ENCODE measurements around the gene LAMA2.

GRCh38 chr6:129059650-129060049 lies 176.7 kb downstream of the LAMA2 start:
- TF ChIP-seq GATA2 (IDR thresholded peaks at IDR 0.05; ENCODE audit: low read depth, low read length) (no peak), GATA3 (IDR thresholded peaks at IDR 0.05; ENCODE audit: low read depth, low read length) (no peak)

Data from SH-SY5Y (cell line).